Osteoblast (primary cell): ENCODE data around the gene PTPRK. TPM values are rescaled to one million over a fixed set of nuclear protein-coding genes. Genes with fewer than 3 reads are reported as not detected.
A peak's percentile ranks its signal among the peaks of the same experiment; 100 is the strongest.

Experiments used
- DNase-seq: peaks from one replicate; pipeline ENCODE4 v3.0.0; 2011; ENCODE audit warnings: low spot score, mixed read lengths; ENCODE audit not compliant: insufficient read length; ENCODE audit errors: missing footprints
- H2AFZ ChIP-seq: 2 replicates; pipeline ENCODE4 v1.6.0; 2011; ENCODE audit warnings: mild to moderate bottlenecking, low read length
- H3K27ac ChIP-seq: 2 replicates; pipeline ENCODE4 v1.5.1; 2011; ENCODE audit warnings: mild to moderate bottlenecking, low read depth, low read length, moderate library complexity
- H3K27me3 ChIP-seq: 2 replicates; pipeline ENCODE4 v1.6.0; 2012; ENCODE audit warnings: mild to moderate bottlenecking, control low read depth, inconsistent platforms, low read length, moderate library complexity; ENCODE audit not compliant: insufficient read depth
- H3K36me3 ChIP-seq: 2 replicates; pipeline ENCODE4 v1.5.1; 2011; ENCODE audit warnings: mild to moderate bottlenecking, low read length, control low read depth, moderate library complexity; ENCODE audit not compliant: insufficient read depth
- H3K4me1 ChIP-seq: 2 replicates; pipeline ENCODE4 v1.5.1; 2011; ENCODE audit warnings: mild to moderate bottlenecking, low read length, control low read depth, moderate library complexity; ENCODE audit not compliant: insufficient read depth
- H3K4me2 ChIP-seq: 2 replicates; pipeline ENCODE4 v1.6.0; 2011; ENCODE audit warnings: mild to moderate bottlenecking, low read length; ENCODE audit not compliant: insufficient read depth
- H3K4me3 ChIP-seq: fragments of 200-600 bp; sonication (generic); 3 replicates; pipeline ENCODE4 v1.5.1; 2012; ENCODE audit warnings: mild to moderate bottlenecking, low read length, inconsistent platforms; ENCODE audit not compliant: insufficient read depth
- H3K79me2 ChIP-seq: 2 replicates; pipeline ENCODE4 v1.6.0; 2012; ENCODE audit warnings: mild to moderate bottlenecking, low read length, control low read depth, inconsistent platforms; ENCODE audit not compliant: insufficient read depth
- H3K9me3 ChIP-seq: 2 replicates; pipeline ENCODE4 v1.5.1; 2011; ENCODE audit warnings: low read depth, low read length, control low read depth
- H4K20me1 ChIP-seq: 2 replicates; pipeline ENCODE4 v1.6.0; 2012; ENCODE audit warnings: mild to moderate bottlenecking, low read length, control low read depth; ENCODE audit not compliant: insufficient read depth
- total RNA-seq: library from RNA; depleted of rRNA; stranded (reverse); fragments of >200 nt; gene quantifications from 2 replicates; pipeline ENCODE4 v1.2.3, GENCODE V29; 2012
- TF ChIP-seq, protein P1 (sequence below): IDR thresholded peaks from 2 replicates; pipeline ENCODE4 v1.5.1; 2011; ENCODE audit warnings: mild to moderate bottlenecking, low read depth, low read length, moderate library complexity; ENCODE audit errors: extremely low read depth

Gene PTPRK
- total RNA-seq, 1 donor, result 165 TPM

DNA sequence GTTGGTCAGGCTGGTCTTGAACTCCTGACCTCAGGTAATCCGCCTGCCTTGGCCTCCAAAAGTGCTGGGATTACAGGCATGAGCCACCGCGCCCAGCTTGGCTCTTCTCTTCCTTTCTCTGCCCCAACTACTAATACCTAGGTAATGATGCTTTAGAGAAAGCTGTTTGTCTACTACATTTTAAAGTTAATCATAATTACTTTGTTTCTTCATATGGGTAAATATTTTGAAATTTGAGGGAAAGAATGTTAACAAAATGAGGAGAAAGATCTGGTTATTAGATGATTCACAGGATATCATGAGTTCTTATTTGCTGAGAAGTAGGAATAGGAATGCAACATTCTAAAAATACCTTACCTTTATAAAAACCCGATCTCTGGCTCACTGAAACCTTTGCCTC is 18.4 kb upstream of the PTPRK start:
- H4K20me1 ChIP-seq, result no peaks in the 10 kb centered on the region
- no peak overlapping the region for H2AFZ ChIP-seq
- H3K4me3 ChIP-seq, result no peak overlapping the region
- H3K27me3 ChIP-seq, result no peaks in the 10 kb centered on the region
- no peaks in the 10 kb centered on the region for H3K4me1 ChIP-seq
- no peak overlapping the region for H3K4me2 ChIP-seq
- no peak for DNase-seq
- H3K9me3 ChIP-seq, result no peaks in the 10 kb centered on the region
- H3K27ac ChIP-seq, result no peak overlapping the region
- H3K79me2 ChIP-seq, result no peaks in the 10 kb centered on the region
- TF ChIP-seq, protein P1, sequence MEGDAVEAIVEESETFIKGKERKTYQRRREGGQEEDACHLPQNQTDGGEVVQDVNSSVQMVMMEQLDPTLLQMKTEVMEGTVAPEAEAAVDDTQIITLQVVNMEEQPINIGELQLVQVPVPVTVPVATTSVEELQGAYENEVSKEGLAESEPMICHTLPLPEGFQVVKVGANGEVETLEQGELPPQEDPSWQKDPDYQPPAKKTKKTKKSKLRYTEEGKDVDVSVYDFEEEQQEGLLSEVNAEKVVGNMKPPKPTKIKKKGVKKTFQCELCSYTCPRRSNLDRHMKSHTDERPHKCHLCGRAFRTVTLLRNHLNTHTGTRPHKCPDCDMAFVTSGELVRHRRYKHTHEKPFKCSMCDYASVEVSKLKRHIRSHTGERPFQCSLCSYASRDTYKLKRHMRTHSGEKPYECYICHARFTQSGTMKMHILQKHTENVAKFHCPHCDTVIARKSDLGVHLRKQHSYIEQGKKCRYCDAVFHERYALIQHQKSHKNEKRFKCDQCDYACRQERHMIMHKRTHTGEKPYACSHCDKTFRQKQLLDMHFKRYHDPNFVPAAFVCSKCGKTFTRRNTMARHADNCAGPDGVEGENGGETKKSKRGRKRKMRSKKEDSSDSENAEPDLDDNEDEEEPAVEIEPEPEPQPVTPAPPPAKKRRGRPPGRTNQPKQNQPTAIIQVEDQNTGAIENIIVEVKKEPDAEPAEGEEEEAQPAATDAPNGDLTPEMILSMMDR, result no peak
- H3K36me3 ChIP-seq, result no peaks in the 10 kb centered on the region

DNA sequence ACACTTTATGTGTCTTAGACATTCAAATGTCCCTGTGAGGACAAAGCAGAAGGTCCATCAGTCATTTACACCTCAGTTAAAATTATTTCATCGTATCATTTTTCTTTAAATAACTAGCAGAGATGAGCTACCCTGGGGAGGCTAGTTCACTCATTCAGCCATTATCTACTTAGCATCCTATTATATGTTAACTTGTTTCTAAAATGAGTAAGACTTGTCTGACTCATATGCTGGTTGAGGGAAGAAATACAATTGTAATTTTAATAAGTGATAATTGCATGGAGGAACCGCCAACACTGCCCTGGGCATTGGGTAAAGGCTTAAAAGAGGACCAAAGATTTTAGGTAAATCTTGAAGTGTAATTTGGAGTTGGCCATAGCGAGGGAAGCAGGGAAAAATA is 12.4 kb upstream of the PTPRK start:
- Histone ChIP-seq H2AFZ (no peak overlapping the region), H3K36me3 (no peaks in the 10 kb centered on the region), H3K27ac (no peak overlapping the region), H4K20me1 (no peaks in the 10 kb centered on the region), H3K4me3 (no peak overlapping the region), H3K79me2 (no peaks in the 10 kb centered on the region), H3K4me1 (no peaks in the 10 kb centered on the region), H3K4me2 (no peak overlapping the region), H3K27me3 (no peaks in the 10 kb centered on the region), H3K9me3 (no peaks in the 10 kb centered on the region)
- DNase-seq, result peak; percentile 76
- TF ChIP-seq, protein P1, result no peak

DNA sequence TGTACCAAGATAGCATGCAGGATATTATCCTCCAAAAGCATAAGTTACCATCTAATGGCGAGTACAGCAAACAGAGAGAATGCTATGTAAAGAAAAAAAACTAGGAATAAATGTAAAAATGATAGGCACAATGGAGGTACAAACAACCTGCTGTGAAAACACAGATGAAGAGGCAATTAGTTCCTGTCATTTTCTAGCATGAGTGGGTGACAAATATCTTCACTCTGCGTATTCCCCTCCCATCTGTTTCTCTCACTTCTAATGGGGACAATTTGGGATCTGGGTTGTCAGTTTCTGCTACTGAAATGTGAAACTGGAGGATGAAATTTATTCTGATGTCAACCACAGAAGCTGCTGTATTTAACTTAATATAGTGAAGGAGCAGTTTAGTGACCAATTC is 11.7 kb upstream of the PTPRK start:
- H3K36me3 ChIP-seq, result no peaks in the 10 kb centered on the region
- no peak overlapping the region for H2AFZ ChIP-seq
- H3K4me3 ChIP-seq, result no peak overlapping the region
- TF ChIP-seq, protein P1, result no peak
- no peaks in the 10 kb centered on the region for H3K79me2 ChIP-seq
- no peaks in the 10 kb centered on the region for H3K27me3 ChIP-seq
- no peak overlapping the region for H3K4me2 ChIP-seq
- H4K20me1 ChIP-seq, result no peaks in the 10 kb centered on the region
- H3K4me1 ChIP-seq, result no peaks in the 10 kb centered on the region
- no peaks in the 10 kb centered on the region for H3K9me3 ChIP-seq
- H3K27ac ChIP-seq, result no peak overlapping the region
- no peak for DNase-seq

DNA sequence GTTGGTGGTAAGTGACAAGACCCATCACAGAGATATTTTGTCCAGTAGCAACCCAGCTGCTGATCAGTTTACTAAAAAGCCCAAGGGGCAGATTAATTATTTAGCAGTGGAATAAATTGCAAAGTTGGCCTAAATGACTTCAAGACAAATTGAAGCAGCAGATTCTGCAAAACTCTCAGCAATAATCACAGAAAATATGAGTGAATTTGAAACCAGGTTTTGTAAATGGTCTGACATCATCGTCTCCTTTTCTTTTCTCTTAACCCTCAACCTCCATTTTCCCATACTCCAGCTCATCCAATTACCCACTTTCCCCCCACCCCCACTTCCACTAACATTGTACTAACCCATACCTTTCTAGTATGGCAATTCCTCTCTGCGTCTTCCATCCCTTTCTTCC is 11.3 kb upstream of the PTPRK start:
- no peaks in the 10 kb centered on the region for H3K4me1 ChIP-seq
- TF ChIP-seq, protein P1, result no peak
- DNase-seq, result no peak
- H4K20me1 ChIP-seq, result no peaks in the 10 kb centered on the region
- no peaks in the 10 kb centered on the region for H3K36me3 ChIP-seq
- no peaks in the 10 kb centered on the region for H3K9me3 ChIP-seq
- H2AFZ ChIP-seq, result no peak overlapping the region
- H3K27ac ChIP-seq, result no peak overlapping the region
- H3K4me3 ChIP-seq, result no peak overlapping the region
- H3K79me2 ChIP-seq, result no peaks in the 10 kb centered on the region
- H3K4me2 ChIP-seq, result no peak overlapping the region
- no peaks in the 10 kb centered on the region for H3K27me3 ChIP-seq
